B cell (primary cell): ENCODE results near the gene TDRD9. TPM values are rescaled to one million over a fixed set of nuclear protein-coding genes. Genes with fewer than 3 reads are reported as not detected.
A peak's percentile ranks its signal among the peaks of the same experiment; 100 is the strongest.

Source experiments
- ATAC-seq: fragments of 200-7000 bp; cut with Tn5 transposase; one replicate; pipeline ENCODE4 v1.10.0; 2021; ENCODE audit warnings: low read depth, mild to moderate bottlenecking, moderate number of reproducible peaks, moderate library complexity
- CTCF ChIA-PET: fragments of 350-600 bp; sonication (Branson Sonifier 250); formaldehyde crosslinking; loops from one replicate; lab custom pipeline; 2021; ENCODE audit warnings: antibody characterized with exemption, inconsistent platforms; lab: Charles Lee
- POLR2A ChIA-PET: fragments of 350-600 bp; sonication (Branson Sonifier 250); formaldehyde crosslinking; loops from one replicate; lab custom pipeline; 2021; ENCODE audit warnings: antibody characterized with exemption; lab: Charles Lee
- DNase-seq: peaks from one replicate; pipeline ENCODE4 v3.0.0; 2013
- H2AFZ ChIP-seq: 2 replicates; pipeline ENCODE4 v1.6.1; 2012; ENCODE audit warnings: mild to moderate bottlenecking, low read depth, low read length; ENCODE audit not compliant: insufficient read depth, poor library complexity, severe bottlenecking
- H3K27ac ChIP-seq, 2 donors: 1 replicate in 1 of 2; 2 replicates in 1 of 2; pipeline ENCODE4 v1.5.1; 2012 to 2013; ENCODE audit warnings: low read length in 2 of 2, mild to moderate bottlenecking in 2 of 2, moderate library complexity in 1 of 2
- H3K27me3 ChIP-seq, 4 experiments: fragments of 200-600 bp in 1 of 4; sonication (generic) in 1 of 4; replicated peaks in 1 of 4; 1 replicate in 2 of 4; 2 replicates in 2 of 4; pipeline versions ENCODE4 v1.6.1 to v1.7.0; 2013 to 2016; ENCODE audit warnings: low read length in 3 of 4, mild to moderate bottlenecking in 2 of 4, mixed read lengths in 1 of 4, moderate library complexity in 1 of 4; ENCODE audit not compliant: insufficient read depth in 4 of 4, control insufficient read depth in 3 of 4; ENCODE audit errors: control extremely low read depth in 1 of 4
- H3K36me3 ChIP-seq, 2 experiments: replicated peaks in 1 of 2; 1 replicate in 1 of 2; 2 replicates in 1 of 2; pipeline versions ENCODE4 v1.6.1 to v1.7.1; 2013; ENCODE audit warnings: low read length in 1 of 2; ENCODE audit not compliant: insufficient read depth in 2 of 2, control insufficient read depth in 1 of 2; ENCODE audit errors: control extremely low read depth in 1 of 2, extremely low read depth in 1 of 2
- H3K4me1 ChIP-seq, 2 donors: fragments of 200-600 bp in 1 of 2; sonication (generic) in 1 of 2; 1 replicate in 1 of 2; 2 replicates in 1 of 2; pipeline versions ENCODE4 v1.5.1 to v1.6.1; 2013 to 2017; ENCODE audit warnings: low read length in 2 of 2; ENCODE audit not compliant: control insufficient read depth in 2 of 2, insufficient read depth in 2 of 2
- H3K4me2 ChIP-seq: replicated peaks from 2 replicates; pipeline ENCODE3; 2012; ENCODE audit warnings: mild to moderate bottlenecking, low read depth, low read length; ENCODE audit not compliant: poor library complexity, severe bottlenecking
- H3K4me3 ChIP-seq, 5 experiments: fragments of 200-600 bp in 1 of 5; sonication (generic) in 1 of 5; 1 replicate in 3 of 5; 2 replicates in 2 of 5; pipeline versions ENCODE4 v1.5.1 to v1.7.0; 2011 to 2016; ENCODE audit warnings: low read length in 4 of 5, mild to moderate bottlenecking in 4 of 5, low read depth in 2 of 5, control low read depth in 1 of 5, moderate library complexity in 1 of 5; ENCODE audit not compliant: insufficient read depth in 1 of 5; ENCODE audit errors: control extremely low read depth in 1 of 5, extremely low read depth in 1 of 5
- H3K79me2 ChIP-seq: fragments of 200-600 bp; sonication (generic); one replicate; pipeline ENCODE4 v1.6.0; 2016; ENCODE audit warnings: low read length; ENCODE audit not compliant: control insufficient read depth, insufficient read depth
- H3K9ac ChIP-seq: fragments of 200-600 bp; sonication (generic); 2 replicates; pipeline ENCODE4 v1.6.1; 2017; ENCODE audit warnings: mild to moderate bottlenecking, low read length, moderate library complexity
- H3K9me3 ChIP-seq, 3 donors: one replicate each; pipeline versions ENCODE4 v1.6.1 to v1.7.1; 2013; ENCODE audit warnings: low read length in 2 of 3; ENCODE audit not compliant: control insufficient read depth in 2 of 3, insufficient read depth in 1 of 3; ENCODE audit errors: control extremely low read depth in 1 of 3
- H4K20me1 ChIP-seq: 2 replicates; pipeline ENCODE4 v1.6.0; 2012; ENCODE audit warnings: mild to moderate bottlenecking, low read length; ENCODE audit not compliant: insufficient read depth, control insufficient read depth, poor library complexity, severe bottlenecking
- H3K27ac Mint-ChIP-seq: one replicate; pipeline ENCODE4 v1.8.0; 2021; ENCODE audit warnings: mixed read lengths
- H3K27me3 Mint-ChIP-seq: one replicate; pipeline ENCODE4 v1.8.0; 2021; ENCODE audit warnings: mixed read lengths
- H3K4me1 Mint-ChIP-seq: one replicate; pipeline ENCODE4 v1.8.0; 2021; ENCODE audit warnings: mixed read lengths
- H3K4me3 Mint-ChIP-seq: one replicate; pipeline ENCODE4 v1.8.0; 2021; ENCODE audit warnings: mixed read lengths
- H3K9me3 Mint-ChIP-seq: one replicate; pipeline ENCODE4 v1.8.0; 2022; ENCODE audit warnings: mixed read lengths; ENCODE audit not compliant: insufficient read depth
- CTCF ChIP-seq: fragments of 200-600 bp; IDR thresholded peaks from one replicate; pipeline ENCODE4 v1.8.0; 2022; ENCODE audit warnings: antibody characterized with exemption, mild to moderate bottlenecking
- EZH2 ChIP-seq: IDR thresholded peaks from 2 replicates; pipeline ENCODE4 v1.6.1; 2012; ENCODE audit warnings: borderline replicate concordance, low read depth, mild to moderate bottlenecking, moderate library complexity, low read length; ENCODE audit not compliant: insufficient read depth, poor library complexity, severe bottlenecking
- WGBS: methylation state at CpG from one replicate; pipeline ENCODE4 v1.1.5; 2013; ENCODE audit warnings: missing lambda C conversion rate; ENCODE audit not compliant: insufficient coverage; 5-methylcytosine and 5-hydroxymethylcytosine counted together
- intact Hi-C: fragments of 100-400 bp; cut with micrococcal nuclease; formaldehyde crosslinking; loops from one replicate; pipeline ENCODE4 v1.10.0; 2022
- polyA plus RNA-seq: library from polyadenylated mRNA; depleted of rRNA; stranded (reverse); fragments of >200 nt; gene quantifications from 2 replicates; pipeline ENCODE4 v1.2.3, GENCODE V29; 2012
- total RNA-seq, 2 donors: library from RNA; stranded (reverse); fragments of 120-200 nt in 1 of 2; gene quantifications; 1 replicate in 1 of 2; 2 replicates in 1 of 2; pipeline versions ENCODE4 v1.2.3 to v1.2.4, GENCODE V29; 2013 to 2022

The TDRD9 gene
- total and polyA plus RNA-seq, 2 donors (not counting 1 experiment from before 2014, with no cell fraction given): 1.1 to 2.4 TPM

GRCh38 chr14:103909531-103910261 lies 18.6 kb upstream of the TDRD9 start:
- Histone ChIP-seq H3K27me3 (no peaks in the 10 kb centered on the region), H4K20me1 (peaks cover 10% of the 10 kb centered on the region), H3K4me1 (peaks cover 4 to 10% of the 10 kb centered on the region in 2 donors), H3K9ac (peak overlapping the region; percentile 40), H3K79me2 (no peaks in the 10 kb centered on the region), H3K36me3 (peaks cover 0 to 30% of the 10 kb centered on the region in 2 experiments), H2AFZ (peak overlapping the region; percentile 57), H3K27ac (no peak overlapping the region), H3K9me3 (no peaks in the 10 kb centered on the region), H3K4me2 (peak overlapping the region; percentile 72), H3K4me3 (peak overlapping the region in 1 of 5 experiments; percentile 15)
- Mint-ChIP-seq H3K4me3 (peak overlapping the region; percentile 51), H3K4me1 (peaks cover 8% of the 10 kb centered on the region), H3K27ac (no peak overlapping the region), H3K9me3 (no peaks in the 10 kb centered on the region), H3K27me3 (no peaks in the 10 kb centered on the region)
- POLR2A ChIA-PET: no interaction called here
- no peak for TF ChIP-seq CTCF
- TF ChIP-seq EZH2: no peak
- ATAC-seq: no peak
- DNase-seq: no peak
- WGBS: 87% methylated on average over 17 of the region's 26 CpGs
- CTCF ChIA-PET: interaction anchor here (0.7 to 5.8 kb wide), 13 partner anchors 9 to 230 kb away, joined by 3 to 136 read pairs (median 4); a partner anchor contains a TSS
- intact Hi-C loops: loop anchor here (1.0 kb wide), 1 partner anchor 101 kb away; no protein-coding TSS in a partner anchor
